HG02759 (cell line): Measurements from ENCODE around the gene NAV2.
"Not testable (repeated sequence)": the region's sequence is repeated elsewhere in the genome, so short reads cannot be mapped to it uniquely, and the experiment has no call there.

ENCODE experiments used
- ATAC-seq: cut with Tn5 transposase; IDR thresholded peaks from one replicate; pipeline ENCODE4 v1.9.1; 2021; ENCODE audit warnings: mild to moderate bottlenecking, moderate library complexity; ENCODE audit not compliant: unreplicated experiment

NAV2 gene

GRCh38 chr11:19917069-19917468 lies 204.4 kb downstream of the NAV2 start:
- ATAC-seq, result no peak

- no peak for ATAC-seq
These were observed 205.8 kb downstream of the NAV2 start for GRCh38 chr11:19918302-19919049.

DNA sequence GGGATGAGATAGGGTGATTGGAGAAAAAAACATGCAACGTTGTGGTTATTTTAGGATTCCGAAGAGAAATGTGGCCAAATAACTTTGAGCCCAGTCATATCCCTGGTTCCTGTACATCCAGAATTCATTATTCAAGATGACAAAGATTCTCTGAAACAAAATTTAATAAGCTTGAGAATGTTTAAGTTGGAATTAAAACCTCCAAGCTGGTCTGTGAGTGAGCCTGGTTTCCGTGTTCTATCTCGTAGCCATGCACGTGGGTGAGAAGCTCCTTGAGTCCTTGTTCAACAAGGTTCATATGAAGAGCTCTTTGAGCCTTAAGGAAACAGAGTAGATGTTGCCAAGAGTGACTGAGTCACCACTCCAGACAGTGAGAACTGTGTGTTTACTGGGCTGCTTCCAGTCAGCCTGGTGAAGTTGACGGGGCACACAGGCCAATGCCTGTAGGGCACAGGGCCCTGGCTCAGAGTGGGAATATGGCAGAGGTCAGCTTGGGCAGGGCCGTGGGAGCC lies 206.5 kb downstream of the NAV2 start:
- no peak for ATAC-seq

DNA sequence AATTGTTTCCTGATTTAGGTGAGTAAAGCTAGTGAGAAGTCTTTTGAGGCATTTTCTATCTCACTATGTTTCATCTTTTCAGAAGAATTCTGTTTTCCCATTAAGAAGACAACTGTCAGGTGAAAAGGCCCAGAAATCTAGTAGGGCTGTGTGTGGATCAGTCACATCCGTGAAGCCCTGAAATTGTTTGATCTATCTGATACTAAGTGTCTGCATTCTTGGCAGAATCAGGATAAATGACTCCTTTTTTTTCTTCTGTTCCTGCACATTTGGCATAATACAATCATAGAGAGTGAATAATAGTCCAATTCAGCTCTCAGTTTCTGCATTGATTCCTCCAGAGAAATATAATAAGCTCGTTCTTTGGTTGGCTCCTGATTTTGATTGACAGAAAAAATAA lies 208.3 kb downstream of the NAV2 start:
- no peak for ATAC-seq

- no peak for ATAC-seq
These were observed 209.5 kb downstream of the NAV2 start for GRCh38 chr11:19921976-19922688.

- no peak for ATAC-seq
These were observed 210.0 kb downstream of the NAV2 start for GRCh38 chr11:19922689-19923035.

GRCh38 chr11:19923626-19924025 lies 211.0 kb downstream of the NAV2 start:
- no peak for ATAC-seq

DNA sequence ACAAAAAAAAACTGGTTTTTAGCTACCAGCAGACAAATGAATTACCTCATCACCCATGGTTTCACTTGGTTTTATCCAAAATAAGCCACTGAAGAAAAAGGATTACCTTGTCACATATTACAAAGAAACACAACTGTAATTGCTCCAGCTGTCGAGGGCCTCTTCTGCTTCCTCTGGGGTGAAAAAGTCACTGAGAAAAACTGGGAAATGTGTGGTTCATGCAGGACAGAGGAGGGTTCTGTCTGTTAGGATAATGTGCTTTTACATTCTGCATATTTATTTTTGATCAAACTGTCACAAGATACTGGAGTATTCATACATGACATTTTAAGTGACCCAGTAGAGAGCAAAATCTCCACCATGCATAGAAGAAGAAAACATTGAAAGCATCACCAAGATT lies 211.7 kb downstream of the NAV2 start:
- ATAC-seq, result no peak

DNA sequence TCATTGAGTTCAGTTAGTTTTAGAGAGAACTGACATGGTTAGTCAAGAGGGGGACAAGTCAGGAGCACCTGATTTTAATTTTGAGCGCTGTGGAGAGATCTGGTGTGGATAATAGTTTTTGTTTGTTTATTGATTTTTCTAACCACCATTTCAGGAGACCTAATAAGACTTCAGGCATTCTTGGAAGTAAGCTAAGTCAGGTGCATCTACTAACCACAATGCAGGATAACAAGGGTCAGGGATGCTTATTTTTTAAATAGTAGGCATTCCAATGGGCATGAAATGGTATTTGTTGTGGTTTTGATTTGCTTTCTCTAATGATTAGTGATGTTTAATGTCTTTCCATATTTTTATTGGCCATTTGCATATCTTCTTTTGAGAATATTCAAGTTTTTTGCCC lies 212.1 kb downstream of the NAV2 start:
- ATAC-seq, result no peak

- not testable (repeated sequence) for ATAC-seq
These were observed 214.8 kb downstream of the NAV2 start for GRCh38 chr11:19927403-19927802.

DNA sequence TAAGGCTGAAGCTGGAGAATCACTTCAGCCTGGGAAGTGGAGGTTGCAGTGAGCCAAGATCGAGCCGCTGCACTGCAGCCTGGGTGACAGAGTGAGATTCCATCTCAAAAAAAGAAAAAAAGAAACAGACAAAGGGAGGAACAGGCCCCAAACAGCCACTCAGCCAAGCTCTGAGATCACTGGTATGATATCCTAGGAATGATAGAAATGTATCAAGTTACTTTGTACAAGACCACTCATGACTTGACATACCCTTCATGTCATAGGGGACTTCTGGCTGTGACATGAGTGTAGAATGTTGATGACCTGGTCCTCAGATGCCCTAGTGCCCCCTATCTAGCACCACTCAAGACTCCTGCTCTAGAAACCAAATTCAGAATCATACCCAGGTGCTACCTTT lies 216.5 kb downstream of the NAV2 start:
- ATAC-seq, result no peak

DNA sequence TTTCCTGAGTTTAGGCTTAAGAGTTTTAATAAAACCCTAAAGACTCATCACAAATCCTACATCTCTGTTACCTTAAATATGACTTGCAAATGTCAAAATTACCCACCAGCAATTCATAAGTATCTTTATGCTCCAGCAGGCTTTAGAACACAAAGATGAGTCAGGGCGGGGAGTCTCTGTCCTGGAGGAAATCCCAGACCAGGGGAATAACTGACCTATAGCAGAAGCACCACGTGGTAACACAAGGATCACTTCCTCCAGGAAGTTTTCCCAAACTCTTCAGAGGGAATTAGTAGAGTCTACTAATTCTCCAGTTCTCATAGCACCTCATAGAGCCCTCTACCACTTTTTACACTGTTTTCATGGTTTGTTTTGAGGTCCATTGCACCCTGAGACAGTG lies 217.0 kb downstream of the NAV2 start:
- no peak for ATAC-seq

GRCh38 chr11:19931141-19931770 lies 218.6 kb downstream of the NAV2 start:
- ATAC-seq, result no peak

DNA sequence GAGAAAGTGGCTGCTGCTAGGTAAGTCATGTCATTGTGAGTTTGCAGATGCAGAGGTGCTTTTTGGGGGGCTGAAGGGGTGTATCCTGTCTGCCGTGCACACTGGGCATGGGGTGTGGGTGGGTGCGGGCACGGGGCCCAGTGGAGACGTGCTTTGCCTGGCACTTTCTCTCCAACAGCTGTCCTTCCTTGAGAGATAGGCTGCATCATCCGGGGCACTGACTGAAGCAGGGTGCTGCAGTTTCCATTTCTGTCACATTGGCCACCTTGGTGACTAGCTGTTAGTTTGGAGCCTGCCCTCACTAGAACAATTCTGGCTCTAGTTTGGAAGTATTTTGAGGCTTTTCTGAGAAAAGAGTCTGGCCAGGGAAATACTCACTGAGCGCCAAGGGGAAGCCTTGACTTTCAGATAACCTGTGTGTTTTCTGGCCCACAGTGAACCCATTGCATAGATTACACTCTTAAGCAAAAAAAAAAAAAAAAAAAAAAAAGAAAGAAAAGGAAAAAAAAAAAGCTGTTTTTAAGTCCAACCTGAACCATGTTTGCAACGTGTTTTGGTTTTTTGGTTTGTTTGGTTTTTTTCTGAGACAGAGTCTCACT lies 219.2 kb downstream of the NAV2 start:
- no peak for ATAC-seq

- no peak for ATAC-seq
These were observed 220.6 kb downstream of the NAV2 start for GRCh38 chr11:19933132-19933735.

- ATAC-seq, result no peak
These were observed 221.3 kb downstream of the NAV2 start for GRCh38 chr11:19933801-19934488.

- no peak for ATAC-seq
These were observed 222.2 kb downstream of the NAV2 start for GRCh38 chr11:19934828-19935259.

GRCh38 chr11:19935507-19935906 lies 222.9 kb downstream of the NAV2 start:
- ATAC-seq, result no peak

GRCh38 chr11:19936461-19936860 lies 223.8 kb downstream of the NAV2 start:
- no peak for ATAC-seq

DNA sequence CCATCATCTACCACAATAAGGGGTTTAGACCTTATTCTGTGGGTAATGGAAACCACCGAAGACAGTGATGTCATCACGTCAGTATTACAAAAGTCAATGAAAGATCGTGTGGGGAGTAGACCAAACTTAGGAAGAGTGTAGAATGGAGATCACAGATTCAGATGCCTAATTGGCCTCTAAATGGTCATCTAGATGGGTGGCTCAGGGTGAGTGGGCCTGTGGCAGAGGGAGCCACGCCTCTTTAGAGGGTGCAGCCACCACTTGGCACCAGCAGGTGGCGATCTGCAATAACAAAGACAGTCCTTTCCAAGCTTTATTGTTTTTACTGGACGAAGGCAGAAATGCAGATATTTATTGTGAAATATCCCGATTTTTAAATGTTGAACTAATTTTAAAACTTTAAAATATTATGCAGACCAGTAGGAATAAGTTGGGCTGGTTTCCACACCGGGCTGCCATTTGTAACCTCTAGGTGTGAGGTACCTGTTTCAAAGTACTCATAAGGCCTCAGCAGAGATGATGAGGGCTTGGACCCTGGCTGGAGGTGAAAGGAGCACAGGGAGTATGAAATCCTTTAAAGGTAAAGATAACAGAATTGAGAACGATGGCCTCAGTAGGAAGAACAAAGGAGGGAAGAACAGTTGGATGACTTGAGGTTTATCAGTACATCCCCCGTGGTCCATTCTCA lies 225.7 kb downstream of the NAV2 start:
- ATAC-seq, result peak; percentile 69
